WTC11 (cell line): Measurements from ENCODE around the gene TLE7. TPM values are rescaled to one million over a fixed set of nuclear protein-coding genes. Genes with fewer than 3 reads are reported as not detected.

ENCODE experiments used
- ATAC-seq: fragments of 200-7000 bp; cut with Tn5 transposase; 2 replicates; pipeline ENCODE4 v1.10.0; 2021; ENCODE audit warnings: mild to moderate bottlenecking, moderate library complexity
- CTCF ChIA-PET: fragments of 300-600 bp; sonication (Branson Sonifier 250); formaldehyde crosslinking; loops from one replicate; lab custom pipeline; 2021; ENCODE audit warnings: antibody characterized with exemption; lab: Charles Lee
- POLR2A ChIA-PET: fragments of 350-600 bp; sonication (Branson Sonifier 250); formaldehyde crosslinking; loops from one replicate; lab custom pipeline; 2021; ENCODE audit warnings: antibody characterized with exemption; lab: Charles Lee
- DNase-seq: peaks from one replicate; pipeline ENCODE4 v3.0.0; 2021; ENCODE audit warnings: low spot score
- H3K27ac Mint-ChIP-seq: 2 replicates; pipeline ENCODE4 v1.8.0; 2021; ENCODE audit warnings: mixed read lengths
- H3K27me3 Mint-ChIP-seq: 2 replicates; pipeline ENCODE4 v1.8.0; 2021; ENCODE audit warnings: low read depth, mild to moderate bottlenecking, moderate library complexity, mixed read lengths
- H3K36me3 Mint-ChIP-seq: 2 replicates; pipeline ENCODE4 v1.8.0; 2021; ENCODE audit warnings: mixed read lengths
- H3K4me1 Mint-ChIP-seq: 2 replicates; pipeline ENCODE4 v1.8.0; 2022; ENCODE audit warnings: mixed read lengths
- H3K4me3 Mint-ChIP-seq: 2 replicates; pipeline ENCODE4 v1.8.0; 2021; ENCODE audit warnings: mild to moderate bottlenecking, moderate library complexity, mixed read lengths
- H3K9me3 Mint-ChIP-seq: 2 replicates; pipeline ENCODE4 v1.8.0; 2021; ENCODE audit warnings: mixed read lengths
- CBFB ChIP-seq: sonication (generic); formaldehyde crosslinking; IDR thresholded peaks from 2 replicates; pipeline ENCODE4 v1.8.1; 2022; ENCODE audit warnings: mild to moderate bottlenecking, low read depth, missing genetic modification reagents
- CREB1 ChIP-seq: sonication (generic); formaldehyde crosslinking; IDR thresholded peaks from 2 replicates; pipeline ENCODE4 v1.8.0; 2023; ENCODE audit warnings: mild to moderate bottlenecking, missing genetic modification reagents
- CREM ChIP-seq: sonication (generic); formaldehyde crosslinking; IDR thresholded peaks from 2 replicates; pipeline ENCODE4 v1.8.1; 2022; ENCODE audit warnings: mild to moderate bottlenecking, missing genetic modification reagents, moderate library complexity
- ELF4 ChIP-seq: sonication (generic); formaldehyde crosslinking; IDR thresholded peaks from 2 replicates; pipeline ENCODE4 v1.8.1; 2022; ENCODE audit warnings: low read depth, mild to moderate bottlenecking, moderate library complexity, missing genetic modification reagents
- FOXP1 ChIP-seq: sonication (generic); formaldehyde crosslinking; IDR thresholded peaks from 2 replicates; pipeline ENCODE4 v1.8.0; 2022; ENCODE audit warnings: missing genetic modification reagents, mild to moderate bottlenecking, moderate library complexity, borderline replicate concordance
- GABPB1 ChIP-seq: sonication (generic); formaldehyde crosslinking; IDR thresholded peaks from 2 replicates; pipeline ENCODE4 v1.8.1; 2023; ENCODE audit warnings: mild to moderate bottlenecking, missing genetic modification reagents
- GRHL2 ChIP-seq: fragments of 250-450 bp; sonication (Bioruptor Pico); IDR thresholded peaks from 2 replicates; pipeline ENCODE4 v1.8.0; 2022; ENCODE audit warnings: mild to moderate bottlenecking, moderate library complexity; ENCODE audit not compliant: insufficient replicate concordance, severe bottlenecking
- JUN ChIP-seq: sonication (generic); formaldehyde crosslinking; IDR thresholded peaks from 2 replicates; pipeline ENCODE4 v1.8.0; 2023; ENCODE audit warnings: mild to moderate bottlenecking, missing genetic modification reagents
- KAT7 ChIP-seq: sonication (generic); formaldehyde crosslinking; IDR thresholded peaks from 2 replicates; pipeline ENCODE4 v1.8.1; 2023; ENCODE audit warnings: missing genetic modification reagents, mild to moderate bottlenecking, borderline replicate concordance
- MAX ChIP-seq: sonication (generic); formaldehyde crosslinking; IDR thresholded peaks from 2 replicates; pipeline ENCODE4 v1.8.0; 2022; ENCODE audit warnings: mild to moderate bottlenecking, missing genetic modification reagents
- NR1H2 ChIP-seq: sonication (generic); formaldehyde crosslinking; IDR thresholded peaks from 2 replicates; pipeline ENCODE4 v1.9.0; 2021; ENCODE audit warnings: mild to moderate bottlenecking, moderate library complexity, missing genetic modification reagents
- NR2C2 ChIP-seq: sonication (generic); formaldehyde crosslinking; IDR thresholded peaks from 2 replicates; pipeline ENCODE4 v1.8.0; 2022; ENCODE audit warnings: mild to moderate bottlenecking, missing genetic modification reagents
- NR3C1 ChIP-seq: sonication (generic); formaldehyde crosslinking; conservative IDR thresholded peaks from 2 replicates; pipeline ENCODE4 v1.8.1; 2023; ENCODE audit warnings: low read depth, mild to moderate bottlenecking, missing genetic modification reagents
- SOX15 ChIP-seq: fragments of 250-450 bp; sonication (Bioruptor Pico); IDR thresholded peaks from 2 replicates; pipeline ENCODE4 v1.9.0; 2021; ENCODE audit warnings: mild to moderate bottlenecking
- ZNF317 ChIP-seq: sonication (generic); formaldehyde crosslinking; IDR thresholded peaks from 2 replicates; pipeline ENCODE4 v1.8.1; 2023; ENCODE audit warnings: low read depth, mild to moderate bottlenecking, moderate library complexity, missing genetic modification reagents, borderline replicate concordance
- total RNA-seq: library from RNA; stranded (reverse); gene quantifications from 3 replicates; pipeline ENCODE4 v1.2.3, GENCODE V29; 2021
- TF ChIP-seq, protein P1 (sequence below): sonication (generic); formaldehyde crosslinking; IDR thresholded peaks from 2 replicates; pipeline ENCODE4 v1.8.0; 2023; ENCODE audit warnings: missing genetic modification reagents, mild to moderate bottlenecking, borderline replicate concordance
- TF ChIP-seq, protein P2 (sequence below): fragments of 250-450 bp; sonication (Bioruptor Pico); IDR thresholded peaks from 2 replicates; pipeline ENCODE4 v2.1.2; 2022; ENCODE audit warnings: mild to moderate bottlenecking, moderate library complexity
- TF ChIP-seq, protein P3 (sequence below): sonication (generic); formaldehyde crosslinking; IDR thresholded peaks from 2 replicates; pipeline ENCODE4 v1.8.1; 2022; ENCODE audit warnings: mild to moderate bottlenecking, missing genetic modification reagents, moderate library complexity, borderline replicate concordance
- TF ChIP-seq, protein P4 (sequence below): fragments of 200-600 bp; IDR thresholded peaks from 2 replicates; pipeline ENCODE4 v1.8.0; 2022; ENCODE audit warnings: antibody characterized with exemption
- TF ChIP-seq, protein P5 (sequence below): sonication (generic); formaldehyde crosslinking; IDR thresholded peaks from 2 replicates; pipeline ENCODE4 v1.8.1; 2023; ENCODE audit warnings: mild to moderate bottlenecking, missing genetic modification reagents, borderline replicate concordance
- TF ChIP-seq, protein P6 (sequence below): sonication (generic); formaldehyde crosslinking; IDR thresholded peaks from 2 replicates; pipeline ENCODE4 v1.8.0; 2022; ENCODE audit warnings: mild to moderate bottlenecking, missing genetic modification reagents

Gene TLE7
- total RNA-seq, 1 experiment from 2014 or later: 0.55 TPM

GRCh38 chr16:71484006-71484893 is 42.4 kb upstream of the TLE7 start (continued):
- TF ChIP-seq, protein P1, sequence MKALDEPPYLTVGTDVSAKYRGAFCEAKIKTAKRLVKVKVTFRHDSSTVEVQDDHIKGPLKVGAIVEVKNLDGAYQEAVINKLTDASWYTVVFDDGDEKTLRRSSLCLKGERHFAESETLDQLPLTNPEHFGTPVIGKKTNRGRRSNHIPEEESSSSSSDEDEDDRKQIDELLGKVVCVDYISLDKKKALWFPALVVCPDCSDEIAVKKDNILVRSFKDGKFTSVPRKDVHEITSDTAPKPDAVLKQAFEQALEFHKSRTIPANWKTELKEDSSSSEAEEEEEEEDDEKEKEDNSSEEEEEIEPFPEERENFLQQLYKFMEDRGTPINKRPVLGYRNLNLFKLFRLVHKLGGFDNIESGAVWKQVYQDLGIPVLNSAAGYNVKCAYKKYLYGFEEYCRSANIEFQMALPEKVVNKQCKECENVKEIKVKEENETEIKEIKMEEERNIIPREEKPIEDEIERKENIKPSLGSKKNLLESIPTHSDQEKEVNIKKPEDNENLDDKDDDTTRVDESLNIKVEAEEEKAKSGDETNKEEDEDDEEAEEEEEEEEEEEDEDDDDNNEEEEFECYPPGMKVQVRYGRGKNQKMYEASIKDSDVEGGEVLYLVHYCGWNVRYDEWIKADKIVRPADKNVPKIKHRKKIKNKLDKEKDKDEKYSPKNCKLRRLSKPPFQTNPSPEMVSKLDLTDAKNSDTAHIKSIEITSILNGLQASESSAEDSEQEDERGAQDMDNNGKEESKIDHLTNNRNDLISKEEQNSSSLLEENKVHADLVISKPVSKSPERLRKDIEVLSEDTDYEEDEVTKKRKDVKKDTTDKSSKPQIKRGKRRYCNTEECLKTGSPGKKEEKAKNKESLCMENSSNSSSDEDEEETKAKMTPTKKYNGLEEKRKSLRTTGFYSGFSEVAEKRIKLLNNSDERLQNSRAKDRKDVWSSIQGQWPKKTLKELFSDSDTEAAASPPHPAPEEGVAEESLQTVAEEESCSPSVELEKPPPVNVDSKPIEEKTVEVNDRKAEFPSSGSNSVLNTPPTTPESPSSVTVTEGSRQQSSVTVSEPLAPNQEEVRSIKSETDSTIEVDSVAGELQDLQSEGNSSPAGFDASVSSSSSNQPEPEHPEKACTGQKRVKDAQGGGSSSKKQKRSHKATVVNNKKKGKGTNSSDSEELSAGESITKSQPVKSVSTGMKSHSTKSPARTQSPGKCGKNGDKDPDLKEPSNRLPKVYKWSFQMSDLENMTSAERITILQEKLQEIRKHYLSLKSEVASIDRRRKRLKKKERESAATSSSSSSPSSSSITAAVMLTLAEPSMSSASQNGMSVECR (CRISPR knock-in tag): peak; percentile 57; the same call in 1 of the 2 replicates
- TF ChIP-seq, protein P2, sequence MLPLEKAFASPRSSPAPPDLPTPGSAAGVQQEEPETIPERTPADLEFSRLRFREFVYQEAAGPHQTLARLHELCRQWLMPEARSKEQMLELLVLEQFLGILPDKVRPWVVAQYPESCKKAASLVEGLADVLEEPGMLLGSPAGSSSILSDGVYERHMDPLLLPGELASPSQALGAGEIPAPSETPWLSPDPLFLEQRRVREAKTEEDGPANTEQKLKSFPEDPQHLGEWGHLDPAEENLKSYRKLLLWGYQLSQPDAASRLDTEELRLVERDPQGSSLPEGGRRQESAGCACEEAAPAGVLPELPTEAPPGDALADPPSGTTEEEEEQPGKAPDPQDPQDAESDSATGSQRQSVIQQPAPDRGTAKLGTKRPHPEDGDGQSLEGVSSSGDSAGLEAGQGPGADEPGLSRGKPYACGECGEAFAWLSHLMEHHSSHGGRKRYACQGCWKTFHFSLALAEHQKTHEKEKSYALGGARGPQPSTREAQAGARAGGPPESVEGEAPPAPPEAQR (CRISPR knock-in tag): no peak
- TF ChIP-seq, protein P3, sequence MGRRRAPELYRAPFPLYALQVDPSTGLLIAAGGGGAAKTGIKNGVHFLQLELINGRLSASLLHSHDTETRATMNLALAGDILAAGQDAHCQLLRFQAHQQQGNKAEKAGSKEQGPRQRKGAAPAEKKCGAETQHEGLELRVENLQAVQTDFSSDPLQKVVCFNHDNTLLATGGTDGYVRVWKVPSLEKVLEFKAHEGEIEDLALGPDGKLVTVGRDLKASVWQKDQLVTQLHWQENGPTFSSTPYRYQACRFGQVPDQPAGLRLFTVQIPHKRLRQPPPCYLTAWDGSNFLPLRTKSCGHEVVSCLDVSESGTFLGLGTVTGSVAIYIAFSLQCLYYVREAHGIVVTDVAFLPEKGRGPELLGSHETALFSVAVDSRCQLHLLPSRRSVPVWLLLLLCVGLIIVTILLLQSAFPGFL (CRISPR knock-in tag): no peak
- TF ChIP-seq CREB1 (CRISPR knock-in tag) (no peak; the same call in 1 of the 2 replicates), GRHL2 (CRISPR knock-in tag) (no peak), FOXP1 (peak; percentile 66; the same call in 1 of the 2 replicates), MAX (peak; percentile 14; the same call in 1 of the 2 replicates)

DNA sequence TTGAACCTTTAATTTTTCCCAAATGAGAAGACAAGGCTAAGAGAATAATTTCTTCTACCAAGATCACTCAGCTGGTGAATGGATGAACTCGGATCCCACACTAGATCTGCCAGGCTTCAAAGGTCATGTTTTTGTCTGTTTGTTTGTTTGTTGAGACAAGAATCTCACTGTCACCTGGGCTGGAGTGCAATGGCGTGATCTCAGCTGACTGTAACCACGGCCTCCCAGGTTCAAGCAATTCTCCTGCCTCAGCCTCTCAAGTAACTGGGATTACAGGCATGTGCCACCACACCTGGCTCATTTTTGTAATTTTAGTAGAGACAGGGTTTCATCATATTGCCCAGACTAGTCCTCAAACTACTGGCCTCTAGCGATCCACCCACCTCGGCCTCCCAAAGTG is 40.7 kb upstream of the TLE7 start:
- H3K27ac Mint-ChIP-seq: no peak overlapping the region
- H3K9me3 Mint-ChIP-seq: no peaks in the 10 kb centered on the region
- ChIA-PET POLR2A (no interaction called here), CTCF (interaction anchor here (0.8 kb wide), 1 partner anchor 60 kb away, joined by 3 read pairs; no protein-coding TSS in a partner anchor)
- peaks cover 4% of the 10 kb centered on the region for H3K27me3 Mint-ChIP-seq
- ATAC-seq (no peak), DNase-seq (no peak)
- H3K4me1 Mint-ChIP-seq: peaks cover 13% of the 10 kb centered on the region
- H3K36me3 Mint-ChIP-seq: no peaks in the 10 kb centered on the region
- no peak overlapping the region for H3K4me3 Mint-ChIP-seq
- TF ChIP-seq, protein P4, sequence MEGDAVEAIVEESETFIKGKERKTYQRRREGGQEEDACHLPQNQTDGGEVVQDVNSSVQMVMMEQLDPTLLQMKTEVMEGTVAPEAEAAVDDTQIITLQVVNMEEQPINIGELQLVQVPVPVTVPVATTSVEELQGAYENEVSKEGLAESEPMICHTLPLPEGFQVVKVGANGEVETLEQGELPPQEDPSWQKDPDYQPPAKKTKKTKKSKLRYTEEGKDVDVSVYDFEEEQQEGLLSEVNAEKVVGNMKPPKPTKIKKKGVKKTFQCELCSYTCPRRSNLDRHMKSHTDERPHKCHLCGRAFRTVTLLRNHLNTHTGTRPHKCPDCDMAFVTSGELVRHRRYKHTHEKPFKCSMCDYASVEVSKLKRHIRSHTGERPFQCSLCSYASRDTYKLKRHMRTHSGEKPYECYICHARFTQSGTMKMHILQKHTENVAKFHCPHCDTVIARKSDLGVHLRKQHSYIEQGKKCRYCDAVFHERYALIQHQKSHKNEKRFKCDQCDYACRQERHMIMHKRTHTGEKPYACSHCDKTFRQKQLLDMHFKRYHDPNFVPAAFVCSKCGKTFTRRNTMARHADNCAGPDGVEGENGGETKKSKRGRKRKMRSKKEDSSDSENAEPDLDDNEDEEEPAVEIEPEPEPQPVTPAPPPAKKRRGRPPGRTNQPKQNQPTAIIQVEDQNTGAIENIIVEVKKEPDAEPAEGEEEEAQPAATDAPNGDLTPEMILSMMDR: no peak
- no peak for TF ChIP-seq CBFB
- TF ChIP-seq JUN (CRISPR knock-in tag): no peak
- no peak for TF ChIP-seq NR2C2
- no peak for TF ChIP-seq SOX15 (CRISPR knock-in tag)
- TF ChIP-seq KAT7 (CRISPR knock-in tag): no peak
- no peak for TF ChIP-seq NR3C1 (CRISPR knock-in tag)
- no peak for TF ChIP-seq GABPB1
- TF ChIP-seq ELF4: no peak
- TF ChIP-seq, protein P5, sequence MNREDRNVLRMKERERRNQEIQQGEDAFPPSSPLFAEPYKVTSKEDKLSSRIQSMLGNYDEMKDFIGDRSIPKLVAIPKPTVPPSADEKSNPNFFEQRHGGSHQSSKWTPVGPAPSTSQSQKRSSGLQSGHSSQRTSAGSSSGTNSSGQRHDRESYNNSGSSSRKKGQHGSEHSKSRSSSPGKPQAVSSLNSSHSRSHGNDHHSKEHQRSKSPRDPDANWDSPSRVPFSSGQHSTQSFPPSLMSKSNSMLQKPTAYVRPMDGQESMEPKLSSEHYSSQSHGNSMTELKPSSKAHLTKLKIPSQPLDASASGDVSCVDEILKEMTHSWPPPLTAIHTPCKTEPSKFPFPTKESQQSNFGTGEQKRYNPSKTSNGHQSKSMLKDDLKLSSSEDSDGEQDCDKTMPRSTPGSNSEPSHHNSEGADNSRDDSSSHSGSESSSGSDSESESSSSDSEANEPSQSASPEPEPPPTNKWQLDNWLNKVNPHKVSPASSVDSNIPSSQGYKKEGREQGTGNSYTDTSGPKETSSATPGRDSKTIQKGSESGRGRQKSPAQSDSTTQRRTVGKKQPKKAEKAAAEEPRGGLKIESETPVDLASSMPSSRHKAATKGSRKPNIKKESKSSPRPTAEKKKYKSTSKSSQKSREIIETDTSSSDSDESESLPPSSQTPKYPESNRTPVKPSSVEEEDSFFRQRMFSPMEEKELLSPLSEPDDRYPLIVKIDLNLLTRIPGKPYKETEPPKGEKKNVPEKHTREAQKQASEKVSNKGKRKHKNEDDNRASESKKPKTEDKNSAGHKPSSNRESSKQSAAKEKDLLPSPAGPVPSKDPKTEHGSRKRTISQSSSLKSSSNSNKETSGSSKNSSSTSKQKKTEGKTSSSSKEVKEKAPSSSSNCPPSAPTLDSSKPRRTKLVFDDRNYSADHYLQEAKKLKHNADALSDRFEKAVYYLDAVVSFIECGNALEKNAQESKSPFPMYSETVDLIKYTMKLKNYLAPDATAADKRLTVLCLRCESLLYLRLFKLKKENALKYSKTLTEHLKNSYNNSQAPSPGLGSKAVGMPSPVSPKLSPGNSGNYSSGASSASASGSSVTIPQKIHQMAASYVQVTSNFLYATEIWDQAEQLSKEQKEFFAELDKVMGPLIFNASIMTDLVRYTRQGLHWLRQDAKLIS: no peak
- no peak for TF ChIP-seq NR1H2 (CRISPR knock-in tag)
- no peak for TF ChIP-seq CREM (CRISPR knock-in tag)
- TF ChIP-seq ZNF317 (CRISPR knock-in tag): no peak
- TF ChIP-seq, protein P6, sequence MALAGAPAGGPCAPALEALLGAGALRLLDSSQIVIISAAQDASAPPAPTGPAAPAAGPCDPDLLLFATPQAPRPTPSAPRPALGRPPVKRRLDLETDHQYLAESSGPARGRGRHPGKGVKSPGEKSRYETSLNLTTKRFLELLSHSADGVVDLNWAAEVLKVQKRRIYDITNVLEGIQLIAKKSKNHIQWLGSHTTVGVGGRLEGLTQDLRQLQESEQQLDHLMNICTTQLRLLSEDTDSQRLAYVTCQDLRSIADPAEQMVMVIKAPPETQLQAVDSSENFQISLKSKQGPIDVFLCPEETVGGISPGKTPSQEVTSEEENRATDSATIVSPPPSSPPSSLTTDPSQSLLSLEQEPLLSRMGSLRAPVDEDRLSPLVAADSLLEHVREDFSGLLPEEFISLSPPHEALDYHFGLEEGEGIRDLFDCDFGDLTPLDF: no peak
